IPS-20b (cell line): Measurements from ENCODE around the gene RNF208.

Source experiments
- H3K27ac ChIP-seq: one replicate; pipeline ENCODE4 v1.5.1; 2013; ENCODE audit warnings: low read length
- H3K27me3 ChIP-seq: 2 replicates; pipeline ENCODE4 v1.6.1; 2013; ENCODE audit warnings: mild to moderate bottlenecking, low read length, inconsistent platforms; ENCODE audit not compliant: insufficient read depth
- H3K36me3 ChIP-seq: 2 replicates; pipeline ENCODE4 v1.6.1; 2013; ENCODE audit warnings: low read depth, mild to moderate bottlenecking, inconsistent platforms, low read length, moderate library complexity; ENCODE audit not compliant: insufficient read depth
- H3K4me1 ChIP-seq: 2 replicates; pipeline ENCODE4 v1.6.1; 2013; ENCODE audit warnings: mild to moderate bottlenecking, control low read depth, inconsistent platforms, low read length, moderate library complexity; ENCODE audit not compliant: insufficient read depth
- H3K4me3 ChIP-seq: 2 replicates; pipeline ENCODE4 v1.5.1; 2013; ENCODE audit warnings: mild to moderate bottlenecking, low read length, inconsistent platforms
- H3K9ac ChIP-seq: 2 replicates; pipeline ENCODE4 v1.6.1; 2013; ENCODE audit warnings: low read depth, mild to moderate bottlenecking, inconsistent platforms, low read length, moderate library complexity
- H3K9me3 ChIP-seq: 2 replicates; pipeline ENCODE4 v1.6.1; 2013; ENCODE audit warnings: mild to moderate bottlenecking, low read depth, low read length, inconsistent platforms; ENCODE audit not compliant: insufficient read depth

RNF208 gene

GRCh38 chr9:137195525-137196220 is 26.4 kb downstream of the RNF208 start:
- Histone ChIP-seq H3K9me3 (no peaks in the 10 kb centered on the region), H3K27me3 (no peaks in the 10 kb centered on the region), H3K27ac (no peak overlapping the region), H3K9ac (no peak overlapping the region), H3K4me3 (no peak overlapping the region), H3K4me1 (no peaks in the 10 kb centered on the region), H3K36me3 (peaks cover 4% of the 10 kb centered on the region; the same call in 1 of the 2 replicates)

- Histone ChIP-seq H3K4me3 (no peak overlapping the region), H3K27ac (no peak overlapping the region), H3K9ac (no peak overlapping the region), H3K36me3 (peaks cover 4% of the 10 kb centered on the region; the same call in 1 of the 2 replicates), H3K9me3 (no peaks in the 10 kb centered on the region), H3K27me3 (no peaks in the 10 kb centered on the region), H3K4me1 (no peaks in the 10 kb centered on the region)
Observed at GRCh38 chr9:137194909-137195308, 27.1 kb downstream of the RNF208 start.

GRCh38 chr9:137194388-137194787 is 27.7 kb downstream of the RNF208 start:
- Histone ChIP-seq H3K36me3 (peaks cover 4% of the 10 kb centered on the region; the same call in 1 of the 2 replicates), H3K27ac (no peak overlapping the region), H3K9me3 (no peaks in the 10 kb centered on the region)

GRCh38 chr9:137193771-137194170 is 28.3 kb downstream of the RNF208 start:
- H3K4me3 ChIP-seq = no peak overlapping the region
- H3K27ac ChIP-seq = no peak overlapping the region
- no peak overlapping the region for H3K9ac ChIP-seq
- peaks cover 5% of the 10 kb centered on the region; the same call in 1 of the 2 replicates for H3K4me1 ChIP-seq
- H3K36me3 ChIP-seq = peaks cover 4% of the 10 kb centered on the region; the same call in 1 of the 2 replicates
- H3K27me3 ChIP-seq = no peaks in the 10 kb centered on the region
- H3K9me3 ChIP-seq = no peaks in the 10 kb centered on the region

More at GRCh38 chr9:137194388-137194787, 27.7 kb downstream of the RNF208 start:
- H3K9ac ChIP-seq = no peak overlapping the region
- no peaks in the 10 kb centered on the region for H3K27me3 ChIP-seq
- peaks cover 4% of the 10 kb centered on the region; the same call in 1 of the 2 replicates for H3K4me1 ChIP-seq
- no peak overlapping the region for H3K4me3 ChIP-seq

- Histone ChIP-seq H3K27me3 (no peaks in the 10 kb centered on the region), H3K4me1 (peaks cover 5% of the 10 kb centered on the region; the same call in 1 of the 2 replicates), H3K9ac (no peak overlapping the region), H3K36me3 (peaks cover 4% of the 10 kb centered on the region; the same call in 1 of the 2 replicates), H3K4me3 (no peak overlapping the region), H3K9me3 (no peaks in the 10 kb centered on the region), H3K27ac (no peak overlapping the region)
Observed at GRCh38 chr9:137192859-137193258, 29.2 kb downstream of the RNF208 start.

- no peak overlapping the region for H3K9ac ChIP-seq
- no peaks in the 10 kb centered on the region for H3K27me3 ChIP-seq
- H3K9me3 ChIP-seq = no peaks in the 10 kb centered on the region
- peaks cover 5% of the 10 kb centered on the region; the same call in 1 of the 2 replicates for H3K4me1 ChIP-seq
- no peak overlapping the region for H3K4me3 ChIP-seq
- no peak overlapping the region for H3K27ac ChIP-seq
- peaks cover 4% of the 10 kb centered on the region; the same call in 1 of the 2 replicates for H3K36me3 ChIP-seq
Observed at GRCh38 chr9:137192448-137192780, 29.6 kb downstream of the RNF208 start.

GRCh38 chr9:137191691-137192447 is 30.2 kb downstream of the RNF208 start:
- H3K27ac ChIP-seq = no peak overlapping the region
- no peak overlapping the region for H3K9ac ChIP-seq
- H3K4me1 ChIP-seq = peaks cover 5% of the 10 kb centered on the region; the same call in 1 of the 2 replicates
- peaks cover 8% of the 10 kb centered on the region; the same call in 1 of the 2 replicates for H3K36me3 ChIP-seq
- H3K9me3 ChIP-seq = no peaks in the 10 kb centered on the region
- H3K4me3 ChIP-seq = no peak overlapping the region
- H3K27me3 ChIP-seq = no peaks in the 10 kb centered on the region

GRCh38 chr9:137191245-137191644 is 30.8 kb downstream of the RNF208 start:
- Histone ChIP-seq H3K4me1 (peaks cover 5% of the 10 kb centered on the region; the same call in 1 of the 2 replicates), H3K9me3 (no peaks in the 10 kb centered on the region), H3K27me3 (no peaks in the 10 kb centered on the region), H3K4me3 (no peak overlapping the region), H3K9ac (no peak overlapping the region), H3K36me3 (peaks cover 9% of the 10 kb centered on the region; the same call in 1 of the 2 replicates), H3K27ac (no peak overlapping the region)

- H3K9ac ChIP-seq = no peak overlapping the region
- no peaks in the 10 kb centered on the region for H3K27me3 ChIP-seq
- peaks cover 9% of the 10 kb centered on the region; the same call in 1 of the 2 replicates for H3K36me3 ChIP-seq
- peaks cover 5% of the 10 kb centered on the region; the same call in 1 of the 2 replicates for H3K4me1 ChIP-seq
- H3K27ac ChIP-seq = no peak overlapping the region
- H3K9me3 ChIP-seq = no peaks in the 10 kb centered on the region
- H3K4me3 ChIP-seq = no peak overlapping the region
Observed at GRCh38 chr9:137190315-137190856, 31.7 kb downstream of the RNF208 start.

GRCh38 chr9:137189297-137190295 is 32.4 kb downstream of the RNF208 start:
- H3K4me1 ChIP-seq = peaks cover 5% of the 10 kb centered on the region; the same call in 1 of the 2 replicates
- peaks cover 9% of the 10 kb centered on the region; the same call in 1 of the 2 replicates for H3K36me3 ChIP-seq
- no peak overlapping the region for H3K27ac ChIP-seq
- no peaks in the 10 kb centered on the region for H3K27me3 ChIP-seq
- peak overlapping the region; percentile 82; the same call in 1 of the 2 replicates for H3K9ac ChIP-seq
- H3K4me3 ChIP-seq = peak overlapping the region; percentile 81
- H3K9me3 ChIP-seq = no peaks in the 10 kb centered on the region
